Placental epithelial cell (primary cell): ENCODE data around the gene CBLN1. TPM values are rescaled to one million over a fixed set of nuclear protein-coding genes. Genes with fewer than 3 reads are reported as not detected.

Experiments
- total RNA-seq: library from RNA; depleted of rRNA; stranded (reverse); fragments of >200 nt; gene quantifications from 2 replicates; pipeline ENCODE4 v1.2.3, GENCODE V29; 2012

Gene CBLN1
- total RNA-seq, result not detected in 2 replicates

DNA sequence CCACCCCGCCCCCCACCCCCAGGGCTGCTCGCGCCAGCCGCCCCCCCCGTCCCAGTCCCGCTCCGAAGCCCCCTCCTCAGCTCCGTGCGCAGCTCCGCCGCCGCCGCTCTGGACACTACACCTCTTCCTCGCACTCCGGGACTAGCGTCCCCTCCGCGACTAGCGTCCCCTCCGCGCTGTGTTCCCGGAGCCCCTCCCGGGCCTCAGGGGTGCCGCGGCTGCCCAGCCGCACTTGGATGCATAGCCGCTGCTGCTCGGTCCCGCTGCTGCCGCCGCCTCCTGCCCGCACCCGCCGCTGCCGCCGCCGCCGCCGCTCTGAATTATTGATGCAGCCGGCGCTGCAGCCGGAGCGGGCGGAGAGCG lies at the start of gene CBLN1:
TSS of gene CBLN1 (minus strand) at position 359 of the 363 bp plus-strand sequence. CDS start 373 bp downstream, outside the sequence.

Other genes with a start within 250 kb of the CBLN1 start
- not detected in 2 replicates for gene C16orf78, start 92.0 kb upstream of the CBLN1 start, total RNA-seq